Loucy (cell line): ENCODE data around the gene TMTC2.

ENCODE experiments used
- H2AFZ ChIP-seq: fragments of 200-600 bp; sonication (generic); 2 replicates; pipeline ENCODE4 v1.6.0; 2016; ENCODE audit warnings: antibody characterized with exemption, mild to moderate bottlenecking, low read length, moderate library complexity
- H3F3A ChIP-seq: fragments of 200-600 bp; 2 replicates; pipeline ENCODE4 v1.6.0; 2016; ENCODE audit warnings: antibody characterized with exemption, low read depth, mild to moderate bottlenecking
- H3K27me3 ChIP-seq: fragments of 200-600 bp; sonication (generic); 2 replicates; pipeline ENCODE4 v1.6.1; 2014; ENCODE audit warnings: low read length, mild to moderate bottlenecking; ENCODE audit not compliant: insufficient read depth, poor library complexity, severe bottlenecking
- H3K36me3 ChIP-seq: fragments of 200-600 bp; sonication (generic); 2 replicates; pipeline ENCODE4 v1.6.1; 2016; ENCODE audit warnings: low read length; ENCODE audit not compliant: insufficient read depth
- H3K4me1 ChIP-seq: fragments of 200-600 bp; sonication (generic); 2 replicates; pipeline ENCODE4 v1.5.1; 2014; ENCODE audit warnings: low read length, mild to moderate bottlenecking; ENCODE audit not compliant: insufficient read depth, poor library complexity, severe bottlenecking
- H3K4me2 ChIP-seq: fragments of 200-600 bp; sonication (generic); 2 replicates; pipeline ENCODE4 v1.6.0; 2014; ENCODE audit warnings: antibody characterized with exemption, low read length, low read depth, mild to moderate bottlenecking; ENCODE audit not compliant: poor library complexity, severe bottlenecking
- H3K4me3 ChIP-seq: fragments of 200-600 bp; sonication (generic); 2 replicates; pipeline ENCODE4 v1.5.1; 2014; ENCODE audit warnings: low read length, mild to moderate bottlenecking, mixed read lengths; ENCODE audit not compliant: poor library complexity, severe bottlenecking
- H3K79me2 ChIP-seq: fragments of 200-600 bp; sonication (generic); 2 replicates; pipeline ENCODE4 v1.6.1; 2014; ENCODE audit warnings: low read length; ENCODE audit not compliant: insufficient read depth
- H3K9ac ChIP-seq: fragments of 200-600 bp; sonication (generic); 2 replicates; pipeline ENCODE4 v1.6.0; 2014; ENCODE audit warnings: mild to moderate bottlenecking, low read depth, low read length, moderate library complexity; ENCODE audit not compliant: poor library complexity, severe bottlenecking
- H3K9me2 ChIP-seq: fragments of 200-600 bp; sonication (generic); replicated peaks from 2 replicates; pipeline ENCODE4 v1.6.1; 2016; ENCODE audit warnings: low read depth, low read length, mixed read lengths
- H3K9me3 ChIP-seq: fragments of 200-600 bp; sonication (generic); 2 replicates; pipeline ENCODE4 v1.6.1; 2014; ENCODE audit warnings: mild to moderate bottlenecking, antibody characterized with exemption, low read length, low read depth; ENCODE audit not compliant: insufficient read depth
- H4K20me1 ChIP-seq: fragments of 200-600 bp; sonication (generic); 2 replicates; pipeline ENCODE4 v1.6.0; 2014; ENCODE audit warnings: antibody characterized with exemption, low read length, mild to moderate bottlenecking; ENCODE audit not compliant: insufficient read depth, poor library complexity, severe bottlenecking
- EZH2phosphoT487 ChIP-seq: fragments of 200-600 bp; IDR thresholded peaks from 2 replicates; pipeline ENCODE4 v1.6.1; 2018; ENCODE audit warnings: antibody characterized with exemption, mild to moderate bottlenecking, moderate library complexity, borderline replicate concordance
- TF ChIP-seq, protein P1 (sequence below): fragments of 200-600 bp; sonication (generic); conservative IDR thresholded peaks from 2 replicates; pipeline ENCODE4 v1.5.1; 2014; ENCODE audit warnings: mild to moderate bottlenecking, antibody characterized with exemption, low read length

The TMTC2 gene

DNA sequence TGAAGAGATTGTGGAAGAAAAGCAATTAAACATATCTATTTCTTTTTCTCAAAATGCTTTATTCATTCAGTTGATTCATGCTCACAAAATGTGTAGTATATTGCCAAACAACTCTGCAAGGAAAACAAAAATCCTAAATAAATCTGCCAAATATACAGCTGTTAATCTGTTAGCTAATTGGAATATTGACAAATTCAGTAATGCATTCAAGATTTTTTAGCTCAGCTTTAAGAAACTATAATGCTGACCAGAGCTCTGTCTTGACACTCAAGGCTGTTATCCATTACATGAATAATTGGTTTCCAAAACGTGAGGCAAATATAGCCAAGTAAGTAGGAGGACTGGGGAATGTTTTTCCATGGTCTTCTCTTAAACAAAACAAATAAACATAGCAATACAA lies 146.8 kb downstream of the TMTC2 start:
- Histone ChIP-seq H3F3A (no peaks in the 10 kb centered on the region), H3K27me3 (no peaks in the 10 kb centered on the region)
- TF ChIP-seq, protein P1, sequence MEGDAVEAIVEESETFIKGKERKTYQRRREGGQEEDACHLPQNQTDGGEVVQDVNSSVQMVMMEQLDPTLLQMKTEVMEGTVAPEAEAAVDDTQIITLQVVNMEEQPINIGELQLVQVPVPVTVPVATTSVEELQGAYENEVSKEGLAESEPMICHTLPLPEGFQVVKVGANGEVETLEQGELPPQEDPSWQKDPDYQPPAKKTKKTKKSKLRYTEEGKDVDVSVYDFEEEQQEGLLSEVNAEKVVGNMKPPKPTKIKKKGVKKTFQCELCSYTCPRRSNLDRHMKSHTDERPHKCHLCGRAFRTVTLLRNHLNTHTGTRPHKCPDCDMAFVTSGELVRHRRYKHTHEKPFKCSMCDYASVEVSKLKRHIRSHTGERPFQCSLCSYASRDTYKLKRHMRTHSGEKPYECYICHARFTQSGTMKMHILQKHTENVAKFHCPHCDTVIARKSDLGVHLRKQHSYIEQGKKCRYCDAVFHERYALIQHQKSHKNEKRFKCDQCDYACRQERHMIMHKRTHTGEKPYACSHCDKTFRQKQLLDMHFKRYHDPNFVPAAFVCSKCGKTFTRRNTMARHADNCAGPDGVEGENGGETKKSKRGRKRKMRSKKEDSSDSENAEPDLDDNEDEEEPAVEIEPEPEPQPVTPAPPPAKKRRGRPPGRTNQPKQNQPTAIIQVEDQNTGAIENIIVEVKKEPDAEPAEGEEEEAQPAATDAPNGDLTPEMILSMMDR, result no peak
- no peak for TF ChIP-seq EZH2phosphoT487

DNA sequence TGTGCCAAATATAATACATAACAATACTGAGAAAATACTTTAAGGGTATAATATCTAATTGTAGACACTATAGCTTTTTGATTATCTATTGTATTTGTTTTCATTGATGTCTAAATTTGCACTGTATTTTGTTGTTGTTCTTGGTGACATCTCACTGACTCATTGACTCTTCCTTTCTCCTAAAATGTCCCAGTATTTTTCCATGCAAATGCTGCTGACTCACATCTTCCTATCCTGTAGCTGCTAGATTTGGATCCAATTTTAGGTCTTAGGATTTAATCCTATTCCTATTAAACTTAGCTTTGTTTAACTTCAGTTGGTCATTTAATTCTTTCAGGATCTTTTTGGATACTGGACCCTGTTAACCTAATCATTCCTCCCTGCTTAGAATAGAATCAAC lies 148.5 kb downstream of the TMTC2 start:
- H3K4me2 ChIP-seq, result no peak overlapping the region
- H3K9me3 ChIP-seq, result no peaks in the 10 kb centered on the region

More for the DNA sequence above, 146.8 kb downstream of the TMTC2 start:
- Histone ChIP-seq H3K79me2 (no peaks in the 10 kb centered on the region), H3K4me3 (no peak overlapping the region), H3K4me1 (no peaks in the 10 kb centered on the region), H3K9me3 (no peaks in the 10 kb centered on the region), H3K9me2 (no peaks in the 10 kb centered on the region), H3K9ac (no peak overlapping the region), H2AFZ (no peak overlapping the region), H4K20me1 (no peaks in the 10 kb centered on the region), H3K36me3 (no peaks in the 10 kb centered on the region), H3K4me2 (no peak overlapping the region)

DNA sequence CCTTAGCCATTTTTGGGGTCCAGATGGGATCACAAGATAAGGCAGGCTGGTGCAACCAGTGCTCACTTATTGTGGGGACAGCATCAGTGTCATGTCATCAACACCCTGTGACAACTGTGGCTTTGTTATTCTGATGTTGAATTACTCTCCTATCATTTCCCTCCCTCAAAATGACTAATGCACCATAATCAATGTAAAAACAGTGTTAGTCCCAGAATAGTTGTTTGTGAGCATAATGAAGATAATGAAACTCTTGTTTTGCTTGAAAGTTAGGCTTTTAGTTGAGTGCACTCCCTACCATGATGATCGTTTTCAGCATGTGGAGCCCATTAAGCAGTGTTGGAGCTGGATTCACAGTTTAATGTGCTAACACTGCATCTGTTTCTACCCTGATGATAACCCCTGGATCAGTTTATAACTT lies 151.4 kb downstream of the TMTC2 start:
- TF ChIP-seq, protein P1, result no peak
- no peak for TF ChIP-seq EZH2phosphoT487
- Histone ChIP-seq H4K20me1 (no peaks in the 10 kb centered on the region), H2AFZ (no peak overlapping the region), H3K36me3 (no peaks in the 10 kb centered on the region), H3K4me3 (no peak overlapping the region), H3K9me3 (no peaks in the 10 kb centered on the region), H3K4me1 (no peaks in the 10 kb centered on the region), H3F3A (no peaks in the 10 kb centered on the region), H3K9me2 (no peaks in the 10 kb centered on the region), H3K79me2 (no peaks in the 10 kb centered on the region), H3K9ac (no peak overlapping the region), H3K4me2 (no peak overlapping the region), H3K27me3 (no peaks in the 10 kb centered on the region)

More for the DNA sequence above, 148.5 kb downstream of the TMTC2 start:
- Histone ChIP-seq H3K27me3 (no peaks in the 10 kb centered on the region), H3K36me3 (no peaks in the 10 kb centered on the region), H2AFZ (no peak overlapping the region), H3K4me1 (no peaks in the 10 kb centered on the region), H3K79me2 (no peaks in the 10 kb centered on the region), H3K4me3 (no peak overlapping the region), H3K9ac (no peak overlapping the region), H3K9me2 (no peaks in the 10 kb centered on the region), H3F3A (no peaks in the 10 kb centered on the region), H4K20me1 (no peaks in the 10 kb centered on the region)
- TF ChIP-seq, protein P1, result no peak
- TF ChIP-seq EZH2phosphoT487, result no peak
